HG03342 (cell line): ENCODE data around the gene PCDH17.

Experiments
- ATAC-seq: cut with Tn5 transposase; IDR thresholded peaks from one replicate; pipeline ENCODE4 v1.9.1; 2021; ENCODE audit warnings: mild to moderate bottlenecking, moderate library complexity; ENCODE audit not compliant: unreplicated experiment

PCDH17 gene

GRCh38 chr13:57726981-57727380 lies 95.4 kb downstream of the PCDH17 start:
- ATAC-seq: no peak

GRCh38 chr13:57734306-57734705 lies 102.8 kb downstream of the PCDH17 start:
- no peak for ATAC-seq

- ATAC-seq: no peak
These were observed 107.5 kb downstream of the PCDH17 start for GRCh38 chr13:57739089-57739488.

GRCh38 chr13:57739543-57740190 lies 108.1 kb downstream of the PCDH17 start:
- ATAC-seq: no peak

GRCh38 chr13:57740719-57741118 lies 109.2 kb downstream of the PCDH17 start:
- ATAC-seq: no peak

- ATAC-seq: no peak
These were observed 116.6 kb downstream of the PCDH17 start for GRCh38 chr13:57748096-57748495.

- no peak for ATAC-seq
These were observed 129.4 kb downstream of the PCDH17 start for GRCh38 chr13:57760951-57761350.

- no peak for ATAC-seq
These were observed 132.1 kb downstream of the PCDH17 start for GRCh38 chr13:57763689-57764088.
